Stimulated activated CD8-positive, alpha-beta memory T cell treated with anti-CD3 and anti-CD28 coated beads, Interleukin-7, amount 100 ng/mL, for 24 hours (primary cell): ENCODE measurements around the gene C11orf65.

Experiments
- DNase-seq: peaks from one replicate; pipeline ENCODE4 v3.0.0-alpha.2; 2020; ENCODE audit warnings: low read depth

Gene C11orf65

GRCh38 chr11:108467091-108467823 lies at the start of gene C11orf65:
Gene C11orf65, minus strand, starts transcription at chr11:108467529. Its CDS starts 5,970 bp downstream, at chr11:108461559.
- DNase-seq: peak; percentile 90

- DNase-seq: no peak
Observed at GRCh38 chr11:108516125-108516524, 48.8 kb upstream of the C11orf65 start.

- no peak for DNase-seq
Observed at GRCh38 chr11:108512708-108513107, 45.4 kb upstream of the C11orf65 start.

GRCh38 chr11:108511851-108512474 lies 44.6 kb upstream of the C11orf65 start:
- DNase-seq: no peak

- DNase-seq: no peak
Observed at GRCh38 chr11:108508653-108509593, 41.6 kb upstream of the C11orf65 start.

GRCh38 chr11:108501396-108501795 lies 34.1 kb upstream of the C11orf65 start:
- no peak for DNase-seq

- DNase-seq: no peak
Observed at GRCh38 chr11:108500721-108501120, 33.4 kb upstream of the C11orf65 start.

GRCh38 chr11:108500169-108500568 lies 32.8 kb upstream of the C11orf65 start:
- DNase-seq: no peak

- DNase-seq: no peak
Observed at GRCh38 chr11:108498816-108499408, 31.6 kb upstream of the C11orf65 start.

- DNase-seq: peak; percentile 5
Observed at GRCh38 chr11:108498046-108498815, 30.9 kb upstream of the C11orf65 start, which contains the start of gene POGLUT3. Gene POGLUT3, minus strand, starts transcription at chr11:108498384. Its CDS starts 18 bp downstream, at chr11:108498366.

GRCh38 chr11:108497317-108498045 lies 30.2 kb upstream of the C11orf65 start:
- peak; percentile 26 for DNase-seq

- DNase-seq: no peak
Observed at GRCh38 chr11:108496643-108497256, 29.4 kb upstream of the C11orf65 start.

GRCh38 chr11:108495326-108495725 lies 28.0 kb upstream of the C11orf65 start:
- no peak for DNase-seq

GRCh38 chr11:108494182-108494581 lies 26.9 kb upstream of the C11orf65 start:
- DNase-seq: no peak

- no peak for DNase-seq
Observed at GRCh38 chr11:108491936-108492335, 24.6 kb upstream of the C11orf65 start.

- DNase-seq: no peak
Observed at GRCh38 chr11:108486828-108487227, 19.5 kb upstream of the C11orf65 start.

- DNase-seq: no peak
Observed at GRCh38 chr11:108486331-108486730, 19.0 kb upstream of the C11orf65 start.

GRCh38 chr11:108483163-108483562 lies 15.8 kb upstream of the C11orf65 start:
- no peak for DNase-seq

GRCh38 chr11:108474664-108475463 lies 7.5 kb upstream of the C11orf65 start:
- no peak for DNase-seq
